GM12891 (cell line): ENCODE data around the gene FAM180B. TPM values are rescaled to one million over a fixed set of nuclear protein-coding genes. Genes with fewer than 3 reads are reported as not detected.
A peak's percentile ranks its signal among the peaks of the same experiment; 100 is the strongest.
"Not testable (repeated sequence)": the region's sequence is repeated elsewhere in the genome, so short reads cannot be mapped to it uniquely, and the experiment has no call there.

Source experiments
- DNase-seq: peaks from one replicate; pipeline ENCODE4 v3.0.0; 2011; ENCODE audit warnings: low spot score; ENCODE audit not compliant: insufficient read length
- FAIRE-seq: peaks from 2 replicates; lab custom pipeline; 2011; peaks lifted over from hg19 to GRCh38; lab: Jason Lieb, UNC
- PAX5 ChIP-seq: IDR thresholded peaks from 2 replicates; pipeline ENCODE4 v1.6.1; 2011; ENCODE audit warnings: low read length, moderate library complexity, mild to moderate bottlenecking; ENCODE audit not compliant: insufficient read depth, severe bottlenecking
- POLR2A ChIP-seq: IDR thresholded peaks from 2 replicates; pipeline ENCODE4 v1.6.1; 2011; ENCODE audit warnings: low read depth, low read length, control low read depth
- POLR2AphosphoS5 ChIP-seq: IDR thresholded peaks from 2 replicates; pipeline ENCODE4 v1.6.1; 2011; ENCODE audit warnings: low read depth, low read length, control low read depth
- POU2F2 ChIP-seq: IDR thresholded peaks from 2 replicates; pipeline ENCODE4 v1.6.1; 2011; ENCODE audit warnings: low read depth, mild to moderate bottlenecking, control low read depth, low read length, moderate library complexity
- SPI1 ChIP-seq: IDR thresholded peaks from 2 replicates; pipeline ENCODE4 v1.6.1; 2011; ENCODE audit warnings: low read depth, low read length, control low read depth
- TAF1 ChIP-seq: IDR thresholded peaks from 2 replicates; pipeline ENCODE4 v1.6.1; 2011; ENCODE audit warnings: low read depth, low read length, control low read depth
- polyA plus RNA-seq: library from polyadenylated mRNA; unstranded; fragments of >200 nt; gene quantifications from one replicate; pipeline ENCODE4 v1.2.1, GENCODE V29; 2012; ENCODE audit warnings: low read depth, missing spikeins, inconsistent platforms; ENCODE audit not compliant: missing spikeins

FAM180B gene
- not detected for polyA plus RNA-seq

- TF ChIP-seq PAX5 (no peak), POLR2AphosphoS5 (no peak), POLR2A (no peak), SPI1 (no peak), TAF1 (no peak), POU2F2 (no peak)
- no peak for FAIRE-seq
- DNase-seq: no peak
These were observed at the start of gene FAM180B for GRCh38 chr11:47586098-47586855. Gene FAM180B, plus strand, starts transcription at chr11:47586678. Its CDS starts 91 bp downstream, at chr11:47586769.

- FAIRE-seq: no peak
- DNase-seq: no peak
- no peak for TF ChIP-seq TAF1
- no peak for TF ChIP-seq POLR2AphosphoS5
- TF ChIP-seq SPI1: no peak
- no peak for TF ChIP-seq POU2F2
- TF ChIP-seq POLR2A: no peak
- no peak for TF ChIP-seq PAX5
These were observed 49.6 kb upstream of the FAM180B start for GRCh38 chr11:47536915-47537314.

GRCh38 chr11:47538741-47539565, 47.5 kb upstream of the FAM180B start:
- DNase-seq (no peak), FAIRE-seq (no peak)
- TF ChIP-seq POU2F2 (no peak), POLR2A (no peak), POLR2AphosphoS5 (no peak), SPI1 (no peak), PAX5 (no peak), TAF1 (no peak)

GRCh38 chr11:47539681-47540039, 46.8 kb upstream of the FAM180B start:
- DNase-seq (no peak), FAIRE-seq (no peak)
- TF ChIP-seq POLR2AphosphoS5 (no peak), POU2F2 (no peak), SPI1 (no peak), PAX5 (no peak), TAF1 (no peak), POLR2A (no peak)

- no peak for TF ChIP-seq TAF1
- TF ChIP-seq PAX5: no peak
- TF ChIP-seq POLR2A: no peak
- TF ChIP-seq SPI1: no peak
- TF ChIP-seq POU2F2: no peak
- TF ChIP-seq POLR2AphosphoS5: no peak
- FAIRE-seq (no peak), DNase-seq (no peak)
These were observed 45.4 kb upstream of the FAM180B start for GRCh38 chr11:47541070-47541469.

- TF ChIP-seq POLR2AphosphoS5 (no peak), SPI1 (no peak), TAF1 (no peak), PAX5 (no peak), POU2F2 (no peak), POLR2A (no peak)
- no peak for DNase-seq
- no peak for FAIRE-seq
These were observed 41.2 kb upstream of the FAM180B start for GRCh38 chr11:47545298-47545697.

GRCh38 chr11:47546274-47546673, 40.2 kb upstream of the FAM180B start:
- FAIRE-seq, DNase-seq: not testable (repeated sequence)

GRCh38 chr11:47550288-47551047, 36.0 kb upstream of the FAM180B start:
- TF ChIP-seq POLR2AphosphoS5 (no peak), PAX5 (no peak)
- DNase-seq (no peak), FAIRE-seq (peak; percentile 59)

GRCh38 chr11:47551086-47551485, 35.4 kb upstream of the FAM180B start:
- no peak for TF ChIP-seq POLR2AphosphoS5
- TF ChIP-seq POU2F2: no peak
- no peak for TF ChIP-seq PAX5
- TF ChIP-seq POLR2A: no peak
- TF ChIP-seq TAF1: no peak
- no peak for TF ChIP-seq SPI1
- DNase-seq (no peak), FAIRE-seq (peak; percentile 56)
